ENCODE measurements around the gene EEF1E1. TPM values are rescaled to one million over a fixed set of nuclear protein-coding genes. Genes with fewer than 3 reads are reported as not detected.

The EEF1E1 gene
- total RNA-seq, 4 donors from 2014 or later, result 10.9 to 63.4 (median 24.5) TPM

GRCh38 chr6:8108031-8108660, 5.8 kb upstream of the EEF1E1 start:
- 66 to 84% methylated on average over 4 of the region's 4 CpGs for WGBS, 2 donors
- intact Hi-C loops (cut with DNase I), result no loop called here
- Histone ChIP-seq H3K4me3 (replicated peaks in 1 of 3) (no peak overlapping the region), H3K27me3 (no peaks in the 10 kb centered on the region), H3K9me3 (no peaks in the 10 kb centered on the region), H3K36me3 (no peaks in the 10 kb centered on the region), H3K4me1 (no peaks in the 10 kb centered on the region), H3K27ac (no peak overlapping the region)
- DNase-seq, result no peak
- TF ChIP-seq POLR2A (IDR thresholded peaks at IDR 0.05) (no peak), CTCF (IDR thresholded peaks at IDR 0.05) (no peak)

GRCh38 chr6:8105791-8106190, 3.4 kb upstream of the EEF1E1 start:
- Histone ChIP-seq H3K36me3 (no peaks in the 10 kb centered on the region), H3K4me1 (peaks cover 6 to 8% of the 10 kb centered on the region in 2 donors), H3K27me3 (no peaks in the 10 kb centered on the region), H3K27ac (no peak overlapping the region), H3K4me3 (replicated peaks in 1 of 3) (no peak overlapping the region), H3K9me3 (no peaks in the 10 kb centered on the region)
- DNase-seq, result no peak
- intact Hi-C loops (cut with DNase I), result no loop called here
- TF ChIP-seq POLR2A (IDR thresholded peaks at IDR 0.05) (no peak), CTCF (IDR thresholded peaks at IDR 0.05) (no peak)

- no peak for DNase-seq
- Histone ChIP-seq H3K4me3 (replicated peaks in 1 of 3) (no peak overlapping the region), H3K27ac (no peak overlapping the region), H3K36me3 (no peaks in the 10 kb centered on the region), H3K4me1 (peaks cover 6 to 8% of the 10 kb centered on the region in 2 donors), H3K27me3 (no peaks in the 10 kb centered on the region), H3K9me3 (no peaks in the 10 kb centered on the region)
- intact Hi-C loops (cut with DNase I), result no loop called here
- no peak for TF ChIP-seq POLR2A (IDR thresholded peaks at IDR 0.05)
- no peak for TF ChIP-seq CTCF (IDR thresholded peaks at IDR 0.05)
Measured at GRCh38 chr6:8103726-8104125, 1.4 kb upstream of the EEF1E1 start.

- Histone ChIP-seq H3K27me3 (no peaks in the 10 kb centered on the region), H3K4me1 (peaks cover 6 to 8% of the 10 kb centered on the region in 2 donors), H3K27ac (no peak overlapping the region), H3K36me3 (peaks cover 11 to 15% of the 10 kb centered on the region in 2 donors), H3K9me3 (no peaks in the 10 kb centered on the region), H3K4me3 (replicated peaks in 1 of 3) (no peak overlapping the region)
- no peak for DNase-seq
- intact Hi-C loops (cut with DNase I), result no loop called here
- WGBS, 2 donors, result 94 to 96% methylated on average over 8 of the region's 8 CpGs
- no peak for TF ChIP-seq POLR2A (IDR thresholded peaks at IDR 0.05)
Measured at GRCh38 chr6:8100159-8100854, 2.0 kb downstream of the EEF1E1 start.

GRCh38 chr6:8090650-8091049, 11.7 kb downstream of the EEF1E1 start:
- intact Hi-C loops (cut with DNase I), result no loop called here
- TF ChIP-seq CTCF (IDR thresholded peaks at IDR 0.05), result no peak
- TF ChIP-seq POLR2A (IDR thresholded peaks at IDR 0.05), result no peak
- 99% methylated on average over 3 of the region's 3 CpGs for WGBS, 2 donors
- no peak overlapping the region for H3K4me3 ChIP-seq (replicated peaks in 1 of 3)
- no peaks in the 10 kb centered on the region for H3K4me1 ChIP-seq
- H3K9me3 ChIP-seq, result no peaks in the 10 kb centered on the region
- no peak for DNase-seq
- no peak overlapping the region for H3K27ac ChIP-seq
- no peaks in the 10 kb centered on the region for H3K27me3 ChIP-seq
- H3K36me3 ChIP-seq, result peaks cover 1 to 26% of the 10 kb centered on the region in 2 donors

All from thyroid gland (tissue), 4 donors.